GM21723 (cell line): ENCODE results near the gene TBKBP1.
"Not testable (repeated sequence)": the region's sequence is repeated elsewhere in the genome, so short reads cannot be mapped to it uniquely, and the experiment has no call there.

Source experiments
- ATAC-seq: cut with Tn5 transposase; IDR thresholded peaks from one replicate; pipeline ENCODE4 v1.9.1; 2021; ENCODE audit warnings: mild to moderate bottlenecking, moderate library complexity; ENCODE audit not compliant: unreplicated experiment

The TBKBP1 gene

DNA sequence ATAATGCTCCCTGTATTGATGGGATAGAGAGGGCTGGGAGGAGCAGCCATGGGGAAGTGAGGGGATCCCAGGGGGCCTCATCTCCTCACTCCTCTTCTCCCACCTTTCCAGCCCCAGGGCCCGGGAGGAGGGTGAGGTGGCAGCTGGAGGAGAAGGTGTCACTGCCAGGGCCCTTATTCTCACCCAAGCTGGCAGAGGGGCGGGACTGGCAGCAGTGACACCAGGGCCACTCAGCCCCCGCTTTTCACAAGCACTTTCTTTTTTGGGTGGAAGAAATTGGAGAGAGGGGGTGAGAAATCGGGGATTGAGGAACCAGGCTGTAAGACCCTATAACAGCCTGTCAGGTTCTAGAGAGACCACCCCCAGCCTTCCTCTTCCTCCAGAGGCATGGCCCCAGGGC is 36.7 kb downstream of the TBKBP1 start:
- ATAC-seq, result no peak

DNA sequence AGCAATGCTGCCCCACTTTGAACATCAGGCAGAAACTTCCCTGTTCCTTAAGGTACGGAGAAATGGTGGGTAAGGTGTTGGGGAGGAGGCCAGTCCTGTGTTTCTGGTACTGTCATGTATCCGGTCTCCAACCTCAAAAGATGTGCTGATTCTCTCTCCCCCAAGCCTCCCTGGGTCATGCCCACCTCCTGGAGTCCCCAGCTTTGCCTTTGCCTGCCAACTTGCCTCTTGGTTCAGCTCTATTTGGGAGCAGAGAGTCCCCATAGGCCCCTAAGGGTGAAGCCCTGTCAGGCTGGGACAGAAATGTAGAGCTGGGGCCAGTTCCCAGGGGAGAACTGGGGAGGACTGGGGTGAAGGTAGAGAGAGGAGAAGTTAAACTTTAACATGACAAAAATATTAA is 37.4 kb downstream of the TBKBP1 start:
- no peak for ATAC-seq

DNA sequence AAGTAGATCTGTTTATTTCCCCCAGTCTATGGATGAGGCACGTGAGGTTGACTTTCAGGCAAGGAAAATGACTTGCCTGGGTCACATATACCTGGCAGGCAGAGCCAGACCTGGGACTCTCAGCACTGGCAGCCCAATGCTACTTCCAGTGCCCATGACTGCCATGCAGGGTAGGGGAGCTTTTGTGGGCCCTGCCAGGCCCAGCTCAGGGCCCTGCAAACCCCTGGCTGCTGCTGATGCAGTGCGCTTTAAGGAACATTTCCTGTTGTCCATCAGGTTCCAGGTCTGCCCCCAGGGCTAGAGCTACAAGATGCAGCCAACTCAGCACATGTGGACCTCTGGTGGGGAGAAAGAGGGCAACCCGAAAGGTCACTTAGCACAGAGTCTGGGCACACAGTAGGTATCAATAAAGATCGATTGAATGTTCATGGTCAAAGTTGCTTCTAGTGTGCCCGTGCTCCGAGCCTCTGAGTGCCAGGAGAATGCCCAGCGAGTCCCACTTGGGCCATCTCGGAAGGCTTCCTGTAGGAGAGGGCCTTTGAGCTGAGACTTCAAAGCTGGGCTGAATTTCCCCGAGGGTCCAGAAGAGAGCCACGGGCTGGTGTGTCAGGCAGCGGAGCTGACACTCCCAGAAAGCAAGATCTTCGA is 38.6 kb downstream of the TBKBP1 start:
- ATAC-seq, result no peak

DNA sequence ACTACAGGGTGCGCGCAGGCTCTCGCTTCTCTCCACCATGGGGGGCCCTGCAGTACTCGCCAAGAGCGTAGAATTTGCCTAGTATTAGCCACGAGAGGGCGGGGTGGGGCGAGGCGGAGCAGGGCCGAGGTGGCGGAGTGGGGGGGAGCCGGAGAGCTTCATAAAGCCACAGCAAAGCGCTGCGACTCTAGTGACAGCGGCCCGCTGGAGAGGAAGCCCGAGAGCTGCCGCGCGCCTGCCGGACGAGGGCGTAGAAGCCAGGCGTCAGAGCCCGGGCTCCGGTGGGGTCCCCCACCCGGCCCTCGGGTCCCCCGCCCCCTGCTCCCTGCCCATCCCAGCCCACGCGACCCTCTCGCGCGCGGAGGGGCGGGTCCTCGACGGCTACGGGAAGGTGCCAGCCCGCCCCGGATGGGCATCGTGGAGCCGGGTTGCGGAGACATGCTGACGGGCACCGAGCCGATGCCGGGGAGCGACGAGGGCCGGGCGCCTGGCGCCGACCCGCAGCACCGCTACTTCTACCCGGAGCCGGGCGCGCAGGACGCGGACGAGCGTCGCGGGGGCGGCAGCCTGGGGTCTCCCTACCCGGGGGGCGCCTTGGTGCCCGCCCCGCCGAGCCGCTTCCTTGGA is 39.2 kb downstream of the TBKBP1 start, which contains the start of gene TBX21:
Gene TBX21, plus strand, starts transcription at position 190 of the 627 bp plus-strand sequence. Its CDS starts 219 bp downstream, at position 409.
- peak; percentile 51 for ATAC-seq

DNA sequence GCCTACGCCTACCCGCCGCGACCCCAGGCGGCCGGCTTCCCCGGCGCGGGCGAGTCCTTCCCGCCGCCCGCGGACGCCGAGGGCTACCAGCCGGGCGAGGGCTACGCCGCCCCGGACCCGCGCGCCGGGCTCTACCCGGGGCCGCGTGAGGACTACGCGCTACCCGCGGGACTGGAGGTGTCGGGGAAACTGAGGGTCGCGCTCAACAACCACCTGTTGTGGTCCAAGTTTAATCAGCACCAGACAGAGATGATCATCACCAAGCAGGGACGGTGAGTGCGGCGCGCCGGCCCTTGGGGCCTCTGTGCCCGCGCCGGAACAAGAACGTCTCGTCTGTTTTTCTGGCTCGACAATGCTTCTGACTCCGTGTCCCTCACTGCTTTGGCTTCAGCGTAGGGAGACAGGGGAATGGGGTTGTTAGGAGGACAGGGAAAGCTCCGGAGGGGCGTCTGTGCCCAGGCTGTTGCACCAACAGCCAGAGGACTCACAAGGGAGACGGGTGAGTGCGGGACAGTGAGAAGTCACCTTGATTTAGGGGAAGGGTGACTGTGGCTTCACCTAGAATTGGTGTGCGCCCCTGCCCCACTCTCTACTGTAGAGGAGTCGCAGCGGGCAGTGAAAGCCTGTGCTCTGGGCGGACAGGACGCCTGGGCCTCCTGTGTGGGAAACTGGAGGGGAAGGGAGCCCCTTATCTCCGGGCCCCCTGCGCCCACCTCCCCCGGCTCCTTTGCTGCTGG is 39.9 kb downstream of the TBKBP1 start:
- peak; percentile 28 for ATAC-seq

DNA sequence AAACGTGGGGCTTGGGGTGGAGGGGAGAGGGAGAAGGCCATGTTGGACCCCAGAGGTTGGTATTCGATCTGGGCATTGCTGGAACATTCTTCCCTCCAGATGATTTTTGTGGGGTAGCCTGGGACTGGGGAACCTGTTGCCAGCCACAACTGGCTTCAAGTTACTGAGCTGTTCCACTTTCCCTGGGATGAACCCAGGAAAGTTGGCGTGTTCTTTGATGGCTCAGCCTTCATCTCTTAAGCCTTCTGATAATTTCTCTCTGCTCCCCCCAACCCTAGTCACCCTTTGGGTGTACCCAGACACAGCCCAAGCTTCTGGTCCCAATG is 41.1 kb downstream of the TBKBP1 start:
- no peak for ATAC-seq

DNA sequence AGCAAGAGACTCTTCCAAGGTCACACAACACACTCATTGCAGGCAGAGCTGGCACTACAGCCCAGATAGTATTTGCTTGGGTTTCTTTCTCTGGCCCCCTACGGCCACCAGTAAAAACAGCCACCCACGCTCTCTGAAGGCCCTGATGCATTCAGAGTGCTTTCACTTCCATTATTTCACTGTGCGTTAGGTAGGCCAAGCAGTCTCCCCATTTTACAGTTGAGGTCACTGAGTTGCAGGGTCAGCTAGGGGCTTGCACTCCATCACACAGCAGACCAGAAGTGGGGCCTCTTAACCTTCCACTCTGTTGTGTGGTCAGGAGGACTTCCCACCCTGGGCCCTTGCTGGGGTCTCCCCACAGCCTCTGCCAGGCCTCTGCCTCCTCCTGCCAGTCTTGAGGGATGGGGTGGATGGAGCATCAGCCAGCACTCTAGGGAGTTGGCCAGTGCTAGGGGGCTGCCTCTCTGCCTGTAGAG is 41.6 kb downstream of the TBKBP1 start:
- ATAC-seq, result peak; percentile 44

DNA sequence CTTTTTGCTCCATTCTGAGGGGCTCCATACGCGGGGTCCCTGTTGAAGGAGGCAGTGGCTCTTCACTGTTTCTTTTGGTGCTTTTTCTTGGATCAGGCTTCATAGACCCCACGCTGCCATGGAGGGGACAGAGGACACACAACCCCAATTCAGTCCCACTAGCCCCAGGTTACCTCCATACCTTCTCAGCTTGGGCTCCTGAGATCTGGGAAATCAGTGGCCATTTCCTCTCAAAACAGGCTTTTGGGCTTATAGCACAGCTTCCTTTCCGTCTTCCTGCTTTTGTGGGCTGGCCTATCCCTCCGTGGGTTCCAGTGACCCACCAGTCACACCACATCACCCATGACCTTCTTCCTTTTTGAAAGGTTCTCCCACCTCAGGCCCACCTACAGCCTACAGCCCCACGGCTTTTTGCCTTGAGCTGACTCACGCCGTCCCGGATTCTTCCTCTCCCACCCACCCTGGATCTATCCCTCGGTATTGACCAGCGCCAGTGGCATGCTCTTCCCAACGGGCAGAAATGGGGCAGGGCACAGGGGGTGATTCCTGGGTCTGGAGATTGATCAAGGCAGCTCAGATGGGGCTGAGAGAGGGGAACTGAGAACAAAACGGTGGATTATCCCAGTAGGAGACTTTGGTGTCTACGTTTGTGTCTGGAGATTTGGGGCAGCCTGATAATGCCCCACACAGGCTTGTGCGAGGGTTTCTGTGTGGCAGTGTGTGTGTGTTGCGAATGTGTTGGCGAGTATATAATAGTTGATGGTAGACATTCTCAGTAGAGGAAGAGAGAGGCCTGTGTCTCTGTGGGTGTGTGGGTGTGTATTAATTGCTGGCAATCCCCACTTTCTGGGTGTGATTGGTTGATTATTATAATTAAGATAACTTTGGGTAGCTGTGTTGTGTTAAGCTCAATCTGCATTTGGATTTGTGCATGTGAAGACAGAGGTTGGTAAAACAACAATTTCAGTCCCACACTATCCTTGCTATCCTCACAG is 42.8 kb downstream of the TBKBP1 start:
- no peak for ATAC-seq

DNA sequence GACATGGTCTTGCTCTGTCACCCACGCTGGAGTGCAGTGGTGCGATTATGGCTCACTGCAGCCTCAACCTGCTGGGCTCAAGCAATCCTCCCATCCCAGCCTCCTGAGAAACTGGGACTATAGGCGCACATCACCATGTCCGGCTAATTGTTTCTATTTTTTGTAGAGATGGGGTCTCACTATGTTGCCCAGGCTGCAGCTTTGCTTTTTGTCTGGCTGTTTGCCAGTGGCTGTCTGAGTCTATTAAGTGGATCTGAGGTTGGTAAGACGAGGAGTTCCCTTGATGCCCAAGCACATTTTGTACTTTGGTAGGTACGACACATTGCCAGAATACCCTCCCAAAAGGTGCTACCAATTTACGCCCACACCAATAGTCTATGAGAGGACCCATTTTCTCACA is 44.2 kb downstream of the TBKBP1 start:
- no peak for ATAC-seq

DNA sequence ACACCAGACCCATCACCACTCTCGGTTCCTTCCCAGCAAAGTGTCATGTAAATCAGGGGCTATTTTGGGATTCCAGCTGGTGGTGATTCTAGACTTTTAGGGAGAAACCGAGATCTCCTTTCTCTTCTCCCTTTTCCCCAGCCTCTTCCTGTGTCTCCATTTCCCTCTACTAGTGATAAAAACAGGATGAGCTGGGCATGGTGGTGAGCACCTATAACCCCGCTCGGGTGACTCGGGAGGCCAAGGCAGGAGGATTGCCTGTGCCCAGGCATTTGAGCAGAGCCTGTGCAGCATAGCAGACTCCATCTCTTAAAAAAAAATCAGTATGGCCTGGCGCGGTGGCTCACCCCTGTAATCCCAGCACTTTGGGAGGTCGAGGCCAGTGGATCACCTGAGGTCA is 45.2 kb downstream of the TBKBP1 start:
- no peak for ATAC-seq

DNA sequence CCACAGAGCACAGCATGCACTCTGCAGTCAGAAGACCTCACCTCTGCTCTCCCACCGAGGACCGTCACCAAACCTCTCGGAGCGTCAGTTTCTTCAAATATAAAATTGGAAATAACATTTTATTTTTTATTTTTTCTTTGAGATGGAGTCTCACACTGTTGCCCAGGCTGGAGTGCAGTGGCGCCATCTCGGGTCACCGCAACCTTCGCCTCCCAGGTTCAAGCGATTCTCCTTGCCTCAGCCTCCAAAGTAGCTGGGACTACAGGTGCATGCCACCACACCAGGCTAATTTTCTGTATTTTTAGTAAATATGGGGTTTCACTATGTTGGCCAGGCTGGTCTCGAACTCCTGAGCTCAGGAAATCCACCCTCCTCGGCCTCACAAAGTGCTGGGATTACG is 46.0 kb downstream of the TBKBP1 start:
- ATAC-seq, result not testable (repeated sequence)

DNA sequence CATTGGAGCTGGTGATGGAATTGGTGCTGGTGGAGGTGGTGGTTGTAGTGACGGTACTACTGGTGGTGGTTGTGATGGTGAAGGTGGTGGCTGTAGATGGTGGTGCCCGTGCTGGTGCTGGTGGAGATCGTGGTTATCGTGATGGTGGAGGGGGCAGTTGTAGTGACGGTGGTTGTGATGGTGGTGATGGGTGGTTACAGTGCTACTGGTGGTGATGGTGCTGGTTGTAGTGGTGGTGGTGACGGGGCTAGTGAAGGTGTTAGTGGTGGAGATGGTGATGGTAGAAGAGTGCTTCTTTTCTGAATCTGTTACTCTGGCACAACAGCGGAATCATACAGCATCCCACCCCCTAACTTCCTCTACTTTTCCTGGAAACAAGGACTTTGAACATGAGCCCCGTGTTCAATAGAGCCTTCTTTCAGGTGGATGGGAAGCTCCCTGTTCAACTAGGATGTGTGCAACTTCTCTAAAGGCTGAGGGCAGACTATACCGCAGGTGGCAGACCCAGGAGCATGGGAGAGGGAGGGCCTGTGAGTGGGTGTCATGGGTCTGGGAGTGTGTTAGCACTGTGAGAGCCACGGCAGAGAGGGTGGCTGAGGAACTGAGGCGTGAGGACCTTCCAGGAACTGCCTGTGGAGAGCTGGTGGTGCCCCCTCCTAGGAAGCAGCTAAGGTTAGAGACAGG is 47.3 kb downstream of the TBKBP1 start:
- ATAC-seq, result no peak

DNA sequence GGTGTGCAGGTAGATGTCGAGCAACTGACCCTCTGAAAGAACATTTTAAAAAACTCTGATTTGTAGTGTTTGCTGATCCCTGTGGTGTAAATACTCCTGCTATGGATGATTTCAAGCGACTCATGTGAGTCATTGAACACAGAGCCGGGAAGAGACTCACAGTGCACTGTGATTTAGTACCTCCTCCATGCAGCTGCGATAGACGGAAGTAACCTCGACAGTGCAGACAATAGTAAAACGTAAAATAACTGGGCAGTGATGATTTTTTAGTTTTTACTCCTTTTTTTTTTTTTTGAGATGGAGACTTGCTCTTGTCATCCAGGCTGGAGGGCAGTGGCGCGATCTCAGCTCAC is 47.8 kb downstream of the TBKBP1 start:
- no peak for ATAC-seq

DNA sequence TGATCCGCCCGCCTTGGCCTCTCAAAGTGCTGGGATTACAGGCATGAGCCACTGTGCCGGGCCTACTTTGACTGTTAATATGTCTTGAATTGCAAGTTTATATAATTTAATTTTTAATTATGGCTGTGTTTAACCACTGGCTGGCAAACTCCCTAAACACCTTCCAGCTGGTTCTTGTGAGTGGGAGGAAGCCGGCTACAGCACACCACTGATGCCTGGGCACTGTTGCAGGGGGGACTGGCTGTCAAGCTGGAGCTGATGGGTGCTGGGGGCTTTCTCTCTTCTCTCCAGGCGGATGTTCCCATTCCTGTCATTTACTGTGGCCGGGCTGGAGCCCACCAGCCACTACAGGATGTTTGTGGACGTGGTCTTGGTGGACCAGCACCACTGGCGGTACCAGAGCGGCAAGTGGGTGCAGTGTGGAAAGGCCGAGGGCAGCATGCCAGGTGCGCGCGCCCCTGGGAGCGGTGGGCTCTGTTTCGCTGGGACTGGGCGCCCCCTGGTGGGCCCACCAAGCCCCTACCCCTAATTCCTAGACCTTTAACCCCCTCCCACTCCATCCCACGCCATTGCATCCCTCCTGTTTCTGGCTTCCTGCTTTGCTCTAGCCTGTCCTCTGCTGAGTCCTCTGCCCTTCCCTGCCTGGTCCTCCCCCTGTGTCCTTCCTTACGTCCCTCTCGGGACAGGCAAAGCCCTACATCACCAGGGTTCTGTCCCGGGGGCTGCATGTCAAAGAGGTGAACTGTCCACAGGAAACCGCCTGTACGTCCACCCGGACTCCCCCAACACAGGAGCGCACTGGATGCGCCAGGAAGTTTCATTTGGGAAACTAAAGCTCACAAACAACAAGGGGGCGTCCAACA is 48.6 kb downstream of the TBKBP1 start:
- ATAC-seq, result no peak

DNA sequence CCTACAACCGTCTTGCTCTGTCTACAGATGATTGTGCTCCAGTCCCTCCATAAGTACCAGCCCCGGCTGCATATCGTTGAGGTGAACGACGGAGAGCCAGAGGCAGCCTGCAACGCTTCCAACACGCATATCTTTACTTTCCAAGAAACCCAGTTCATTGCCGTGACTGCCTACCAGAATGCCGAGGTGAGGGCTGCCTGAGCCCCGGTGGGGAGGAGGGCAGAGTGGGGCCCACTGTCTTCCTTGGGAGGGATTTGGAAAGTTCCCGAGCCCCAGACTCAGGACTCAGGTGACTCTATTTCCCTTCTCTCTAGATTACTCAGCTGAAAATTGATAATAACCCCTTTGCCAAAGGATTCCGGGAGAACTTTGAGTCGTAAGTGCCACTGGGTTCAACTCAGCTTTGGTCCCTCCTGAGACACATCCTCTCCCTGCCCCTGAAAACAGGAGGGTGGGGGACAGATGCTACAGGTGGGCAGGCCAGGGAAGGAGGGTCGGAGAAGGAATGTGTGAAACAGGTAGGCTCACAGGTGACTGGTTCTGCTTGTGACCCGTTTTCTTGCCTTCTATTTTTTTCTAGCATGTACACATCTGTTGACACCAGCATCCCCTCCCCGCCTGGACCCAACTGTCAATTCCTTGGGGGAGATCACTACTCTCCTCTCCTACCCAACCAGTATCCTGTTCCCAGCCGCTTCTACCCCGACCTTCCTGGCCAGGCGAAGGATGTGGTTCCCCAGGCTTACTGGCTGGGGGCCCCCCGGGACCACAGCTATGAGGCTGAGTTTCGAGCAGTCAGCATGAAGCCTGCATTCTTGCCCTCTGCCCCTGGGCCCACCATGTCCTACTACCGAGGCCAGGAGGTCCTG is 50.4 kb downstream of the TBKBP1 start:
- no peak for ATAC-seq

DNA sequence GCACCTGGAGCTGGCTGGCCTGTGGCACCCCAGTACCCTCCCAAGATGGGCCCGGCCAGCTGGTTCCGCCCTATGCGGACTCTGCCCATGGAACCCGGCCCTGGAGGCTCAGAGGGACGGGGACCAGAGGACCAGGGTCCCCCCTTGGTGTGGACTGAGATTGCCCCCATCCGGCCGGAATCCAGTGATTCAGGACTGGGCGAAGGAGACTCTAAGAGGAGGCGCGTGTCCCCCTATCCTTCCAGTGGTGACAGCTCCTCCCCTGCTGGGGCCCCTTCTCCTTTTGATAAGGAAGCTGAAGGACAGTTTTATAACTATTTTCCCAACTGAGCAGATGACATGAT is 51.0 kb downstream of the TBKBP1 start:
- ATAC-seq, result no peak

DNA sequence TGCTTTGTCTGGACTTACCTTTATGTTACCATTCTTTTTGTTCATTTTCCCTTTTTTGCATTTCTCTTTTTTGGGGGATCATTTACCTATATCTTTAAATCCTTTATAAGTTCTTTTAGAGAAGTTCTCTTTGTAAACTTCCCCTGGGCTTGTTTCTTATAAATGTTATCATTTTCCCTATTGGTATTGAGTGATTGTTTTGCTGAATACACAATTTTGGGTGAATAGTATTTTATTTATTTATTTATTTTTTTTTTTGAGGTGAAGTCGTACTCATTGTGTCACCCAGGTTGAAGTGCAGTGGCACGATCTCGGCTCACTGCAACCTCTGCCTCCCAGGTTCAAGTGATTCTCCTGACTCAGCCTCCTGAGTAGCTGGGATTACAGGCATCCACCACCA is 57.5 kb downstream of the TBKBP1 start:
- no peak for ATAC-seq

DNA sequence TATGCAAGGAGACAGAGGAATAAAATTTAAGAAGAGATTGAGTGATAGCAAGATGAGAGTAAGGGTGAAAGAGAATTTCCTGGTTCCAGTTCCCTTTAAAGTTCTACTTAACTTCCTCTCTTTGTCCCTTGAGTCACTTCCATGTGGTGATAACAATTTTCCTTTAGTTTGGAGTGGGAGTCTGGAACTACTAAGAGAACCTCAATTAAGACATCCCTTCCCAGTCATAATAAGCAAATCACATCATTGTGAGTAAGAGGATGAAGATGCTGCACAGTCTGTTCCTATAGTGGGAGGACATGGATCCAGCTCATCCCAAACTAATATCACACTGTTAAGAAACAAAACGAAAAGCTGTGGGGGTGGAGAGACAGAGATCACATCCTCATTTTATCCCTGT is 63.4 kb downstream of the TBKBP1 start:
- ATAC-seq, result no peak
